Upper lobe of left lung (tissue), 6 donors: ENCODE results near the gene NRDC. TPM values are rescaled to one million over a fixed set of nuclear protein-coding genes. Genes with fewer than 3 reads are reported as not detected.

ENCODE experiments used
- ATAC-seq, 2 donors: fragments of 200-7000 bp; cut with Tn5 transposase; one replicate each; pipeline ENCODE4 v1.9.1; 2022; ENCODE audit warnings: mild to moderate bottlenecking in 2 of 2, moderate library complexity in 2 of 2; ENCODE audit not compliant: low FRiP score in 2 of 2
- DNase-seq, 2 donors: peaks; one replicate each; pipeline ENCODE4 v3.0.0-alpha.2; 2019 to 2020
- H3K27ac ChIP-seq, 4 donors: fragments of 200-600 bp; sonication (generic); one replicate each; pipeline ENCODE4 v1.5.1; 2016 to 2019
- H3K27me3 ChIP-seq, 4 donors: fragments of 200-600 bp; sonication (generic); one replicate each; pipeline ENCODE4 v1.5.1; 2017 to 2019
- H3K36me3 ChIP-seq, 4 donors: fragments of 200-600 bp; sonication (generic); one replicate each; pipeline ENCODE4 v1.5.1; 2016 to 2019
- H3K4me1 ChIP-seq, 4 donors: fragments of 200-600 bp; sonication (generic); one replicate each; pipeline ENCODE4 v1.5.1; 2018 to 2019
- H3K4me3 ChIP-seq, 4 donors: fragments of 200-600 bp; sonication (generic); one replicate each; pipeline ENCODE4 v1.5.1; 2017 to 2019; ENCODE audit warnings: mild to moderate bottlenecking in 2 of 4, moderate library complexity in 1 of 4
- H3K9me3 ChIP-seq, 4 donors: fragments of 200-600 bp; sonication (generic); one replicate each; pipeline ENCODE4 v1.5.1; 2018 to 2019
- CTCF ChIP-seq, 6 experiments: fragments of 450-650 bp in 4 of 6; fragments of 200-600 bp in 2 of 6; sonication (generic) in 2 of 6; IDR thresholded peaks; one replicate each; pipeline ENCODE4 v1.5.1; 2016 to 2019; ENCODE audit warnings: antibody characterized with exemption in 6 of 6
- EP300 ChIP-seq, 4 donors: sonication (generic); formaldehyde crosslinking; IDR thresholded peaks; one replicate each; pipeline ENCODE4 v1.5.1; 2017; ENCODE audit warnings: antibody characterized with exemption in 4 of 4, control low read depth in 2 of 4
- POLR2A ChIP-seq, 4 donors: fragments of 450-650 bp; IDR thresholded peaks; one replicate each; pipeline ENCODE4 v1.5.1; 2016 to 2017; ENCODE audit warnings: antibody characterized with exemption in 4 of 4, mild to moderate bottlenecking in 2 of 4
- POLR2AphosphoS5 ChIP-seq, 2 donors: sonication (generic); formaldehyde crosslinking; IDR thresholded peaks; one replicate each; pipeline ENCODE4 v1.5.1; 2017; ENCODE audit warnings: antibody characterized with exemption in 2 of 2
- WGBS, 2 donors: methylation state at CpG; one replicate each; pipeline ENCODE4 v1.1.5; 2017 to 2018; 5-methylcytosine and 5-hydroxymethylcytosine counted together
- total RNA-seq, 6 donors: library from RNA; depleted of rRNA in 4 of 6; stranded (reverse); fragments of >200 nt in 4 of 6; gene quantifications; one replicate each; pipeline versions ENCODE4 v1.1.0 to v1.2.1, GENCODE V29; 2016 to 2021
- donor health status: DM: no; HTN: no; CAD: no; lungs with moderate emphysema.
- donor health status: DM: no; HTN: yes; CAD: no; lungs with severe emphysema.

The NRDC gene
- total RNA-seq, 6 donors from 2014 or later, result 52.5 to 149 (median 106) TPM

GRCh38 chr1:51818487-51818886 lies 60.0 kb downstream of the NRDC start:
- WGBS, 2 donors, result 91 to 92% methylated on average over 3 of the region's 3 CpGs
- Histone ChIP-seq H3K4me1 (no peaks in the 10 kb centered on the region), H3K9me3 (no peaks in the 10 kb centered on the region), H3K4me3 (no peak overlapping the region), H3K27me3 (no peaks in the 10 kb centered on the region), H3K36me3 (peaks cover 0 to 98% (median 31%) of the 10 kb centered on the region in 4 donors), H3K27ac (no peak overlapping the region)
- DNase-seq, result no peak
- ATAC-seq, result no peak
- TF ChIP-seq EP300 (IDR thresholded peaks at IDR 0.05) (no peak), POLR2AphosphoS5 (IDR thresholded peaks at IDR 0.05) (no peak), CTCF (IDR thresholded peaks at IDR 0.05) (no peak), POLR2A (IDR thresholded peaks at IDR 0.05) (no peak)

GRCh38 chr1:51814513-51814912 lies 64.0 kb downstream of the NRDC start:
- H3K4me1 ChIP-seq, result no peaks in the 10 kb centered on the region
- WGBS, 2 donors, result 95 to 96% methylated on average over 1 of the region's 1 CpG
- no peaks in the 10 kb centered on the region for H3K9me3 ChIP-seq
- peaks cover 0 to 98% (median 43%) of the 10 kb centered on the region in 4 donors for H3K36me3 ChIP-seq
- H3K27me3 ChIP-seq, result no peaks in the 10 kb centered on the region
- H3K4me3 ChIP-seq, result no peak overlapping the region
- no peak for DNase-seq
- no peak for ATAC-seq
- H3K27ac ChIP-seq, result no peak overlapping the region
- TF ChIP-seq POLR2AphosphoS5 (IDR thresholded peaks at IDR 0.05), result no peak

- H3K4me1 ChIP-seq, result peaks cover 0 to 4% (median 0%) of the 10 kb centered on the region in 4 donors
- no peak overlapping the region for H3K4me3 ChIP-seq
- DNase-seq (no peak), ATAC-seq (no peak)
- 84 to 95% methylated on average over 2 of the region's 2 CpGs for WGBS, 2 donors
- H3K27ac ChIP-seq, result no peak overlapping the region
- H3K36me3 ChIP-seq, result peaks cover 15 to 88% (median 39%) of the 10 kb centered on the region in 4 donors
- no peaks in the 10 kb centered on the region for H3K27me3 ChIP-seq
- no peaks in the 10 kb centered on the region for H3K9me3 ChIP-seq
- no peak for TF ChIP-seq POLR2AphosphoS5 (IDR thresholded peaks at IDR 0.05)
- no peak for TF ChIP-seq CTCF (IDR thresholded peaks at IDR 0.05)
- TF ChIP-seq EP300 (IDR thresholded peaks at IDR 0.05), result no peak
These were observed 79.2 kb downstream of the NRDC start for GRCh38 chr1:51799372-51799771.

- peak overlapping the region in 2 of 4 donors; percentile 5 to 43 for H3K27ac ChIP-seq
- TF ChIP-seq POLR2AphosphoS5 (IDR thresholded peaks at IDR 0.05) (no peak), POLR2A (IDR thresholded peaks at IDR 0.05) (no peak), EP300 (IDR thresholded peaks at IDR 0.05) (no peak), CTCF (IDR thresholded peaks at IDR 0.05) (no peak)
- H3K36me3 ChIP-seq, result peaks cover 35 to 90% (median 54%) of the 10 kb centered on the region in 4 donors
- H3K4me3 ChIP-seq, result no peak overlapping the region
- H3K4me1 ChIP-seq, result peaks cover 0 to 10% (median 0%) of the 10 kb centered on the region in 4 donors
- peak in 1 of 2 donors; percentile 18 for ATAC-seq
- no peak for DNase-seq
- no peaks in the 10 kb centered on the region for H3K9me3 ChIP-seq
- H3K27me3 ChIP-seq, result no peaks in the 10 kb centered on the region
These were observed 83.7 kb downstream of the NRDC start for GRCh38 chr1:51794868-51795267.

- ATAC-seq, result no peak
- Histone ChIP-seq H3K9me3 (no peaks in the 10 kb centered on the region), H3K4me3 (no peak overlapping the region), H3K27me3 (no peaks in the 10 kb centered on the region), H3K4me1 (peaks cover 0 to 10% (median 0%) of the 10 kb centered on the region in 4 donors), H3K27ac (peak overlapping the region in 3 of 4 donors; percentile 5 to 43 (median 24)), H3K36me3 (peaks cover 36 to 90% (median 55%) of the 10 kb centered on the region in 4 donors)
- 94 to 100% methylated on average over 2 of the region's 2 CpGs for WGBS, 2 donors
- DNase-seq, result no peak
- TF ChIP-seq POLR2A (IDR thresholded peaks at IDR 0.05), result no peak
- TF ChIP-seq EP300 (IDR thresholded peaks at IDR 0.05), result no peak
- no peak for TF ChIP-seq POLR2AphosphoS5 (IDR thresholded peaks at IDR 0.05)
- no peak for TF ChIP-seq CTCF (IDR thresholded peaks at IDR 0.05)
These were observed 84.3 kb downstream of the NRDC start for GRCh38 chr1:51794260-51794659.
